Lung microvascular endothelial cell (primary cell): ENCODE data around the gene GOLGA6A. TPM values are rescaled to one million over a fixed set of nuclear protein-coding genes. Genes with fewer than 3 reads are reported as not detected.
"Not testable (repeated sequence)": the region's sequence is repeated elsewhere in the genome, so short reads cannot be mapped to it uniquely, and the experiment has no call there.

Experiments
- DNase-seq, 2 donors: peaks; one replicate each; pipeline versions ENCODE4 v3.0.0 to v3.0.0-alpha.2; 2010; ENCODE audit warnings: low read depth in 2 of 2
- total RNA-seq: library from RNA; depleted of rRNA; stranded (reverse); fragments of >200 nt; gene quantifications from 2 replicates; pipeline ENCODE4 v1.2.1, GENCODE V29; 2014

The GOLGA6A gene
- total RNA-seq, result not detected in 2 replicates

GRCh38 chr15:74082450-74082849, at the start of gene GOLGA6A:
Gene GOLGA6A, minus strand, starts transcription at chr15:74082550. Its CDS starts 41 bp downstream, at chr15:74082509.
- DNase-seq, result not testable (repeated sequence)

GRCh38 chr15:74131628-74132413, 49.5 kb upstream of the GOLGA6A start:
- DNase-seq, result no peak

- DNase-seq, result no peak
These were observed 48.7 kb upstream of the GOLGA6A start for GRCh38 chr15:74130849-74131627.

- peak in 1 of 2 donors; percentile 47 for DNase-seq
These were observed 48.0 kb upstream of the GOLGA6A start, which contains the start of gene ISLR2 for GRCh38 chr15:74130155-74130848. Gene ISLR2, plus strand, starts transcription at chr15:74130586. Its CDS starts 2,169 bp downstream, at chr15:74132755.

GRCh38 chr15:74129586-74130154, 47.3 kb upstream of the GOLGA6A start:
- no peak for DNase-seq

- DNase-seq, result no peak
These were observed 46.6 kb upstream of the GOLGA6A start for GRCh38 chr15:74128785-74129585.

GRCh38 chr15:74127954-74128784, 45.8 kb upstream of the GOLGA6A start:
- peak; percentile 34 to 39 for DNase-seq

GRCh38 chr15:74127255-74127953, 45.1 kb upstream of the GOLGA6A start:
- peak; percentile 86 to 91 for DNase-seq

- DNase-seq, result peak in 1 of 2 donors; percentile 17
These were observed 42.4 kb upstream of the GOLGA6A start for GRCh38 chr15:74124759-74125158.

- DNase-seq, result no peak
These were observed 41.8 kb upstream of the GOLGA6A start for GRCh38 chr15:74124196-74124595.

GRCh38 chr15:74123658-74124057, 41.3 kb upstream of the GOLGA6A start:
- DNase-seq, result no peak

- DNase-seq, result no peak
These were observed 40.7 kb upstream of the GOLGA6A start for GRCh38 chr15:74123131-74123429.

- no peak for DNase-seq
These were observed 40.2 kb upstream of the GOLGA6A start for GRCh38 chr15:74122403-74123130.

GRCh38 chr15:74121858-74122257, 39.5 kb upstream of the GOLGA6A start:
- DNase-seq, result no peak

- DNase-seq, result no peak
These were observed 38.7 kb upstream of the GOLGA6A start for GRCh38 chr15:74121039-74121438.

GRCh38 chr15:74120426-74120825, 38.1 kb upstream of the GOLGA6A start:
- DNase-seq, result no peak

GRCh38 chr15:74109713-74110112, 27.4 kb upstream of the GOLGA6A start:
- no peak for DNase-seq

GRCh38 chr15:74108611-74109010, 26.3 kb upstream of the GOLGA6A start:
- DNase-seq, result not testable (repeated sequence)

- DNase-seq, result no peak
These were observed 25.8 kb upstream of the GOLGA6A start for GRCh38 chr15:74108111-74108510.
